ENCODE data around the gene RBM18.

Gene RBM18

DNA sequence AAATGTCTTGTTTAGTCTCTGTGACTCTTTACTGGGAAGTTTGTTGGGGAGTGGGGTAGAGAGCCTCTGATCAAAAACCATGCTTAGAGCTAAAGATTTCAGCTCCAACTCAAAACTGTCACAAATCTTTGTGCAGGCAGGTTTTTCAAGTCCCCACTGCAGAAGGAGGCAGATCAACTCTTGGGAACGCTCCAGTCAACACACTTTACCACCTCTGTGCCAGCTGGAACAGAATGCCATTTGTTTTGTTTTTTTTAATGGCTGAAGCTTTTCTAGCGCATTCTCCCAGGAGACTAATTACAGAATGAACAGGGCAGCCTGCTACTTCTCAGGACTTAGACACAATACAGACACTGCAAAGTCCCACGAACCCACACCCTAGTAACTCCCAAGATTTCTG is 18.0 kb downstream of the RBM18 start:
- TF ChIP-seq, protein P1, sequence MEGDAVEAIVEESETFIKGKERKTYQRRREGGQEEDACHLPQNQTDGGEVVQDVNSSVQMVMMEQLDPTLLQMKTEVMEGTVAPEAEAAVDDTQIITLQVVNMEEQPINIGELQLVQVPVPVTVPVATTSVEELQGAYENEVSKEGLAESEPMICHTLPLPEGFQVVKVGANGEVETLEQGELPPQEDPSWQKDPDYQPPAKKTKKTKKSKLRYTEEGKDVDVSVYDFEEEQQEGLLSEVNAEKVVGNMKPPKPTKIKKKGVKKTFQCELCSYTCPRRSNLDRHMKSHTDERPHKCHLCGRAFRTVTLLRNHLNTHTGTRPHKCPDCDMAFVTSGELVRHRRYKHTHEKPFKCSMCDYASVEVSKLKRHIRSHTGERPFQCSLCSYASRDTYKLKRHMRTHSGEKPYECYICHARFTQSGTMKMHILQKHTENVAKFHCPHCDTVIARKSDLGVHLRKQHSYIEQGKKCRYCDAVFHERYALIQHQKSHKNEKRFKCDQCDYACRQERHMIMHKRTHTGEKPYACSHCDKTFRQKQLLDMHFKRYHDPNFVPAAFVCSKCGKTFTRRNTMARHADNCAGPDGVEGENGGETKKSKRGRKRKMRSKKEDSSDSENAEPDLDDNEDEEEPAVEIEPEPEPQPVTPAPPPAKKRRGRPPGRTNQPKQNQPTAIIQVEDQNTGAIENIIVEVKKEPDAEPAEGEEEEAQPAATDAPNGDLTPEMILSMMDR (IDR thresholded peaks at IDR 0.05; ENCODE audit: low read length, missing control alignments) = no peak
- DNase-seq (ENCODE audit: low read depth) = no peak
- H3K4me3 ChIP-seq (replicated peaks; ENCODE audit: low read depth, low read length) = no peak overlapping the region

DNA sequence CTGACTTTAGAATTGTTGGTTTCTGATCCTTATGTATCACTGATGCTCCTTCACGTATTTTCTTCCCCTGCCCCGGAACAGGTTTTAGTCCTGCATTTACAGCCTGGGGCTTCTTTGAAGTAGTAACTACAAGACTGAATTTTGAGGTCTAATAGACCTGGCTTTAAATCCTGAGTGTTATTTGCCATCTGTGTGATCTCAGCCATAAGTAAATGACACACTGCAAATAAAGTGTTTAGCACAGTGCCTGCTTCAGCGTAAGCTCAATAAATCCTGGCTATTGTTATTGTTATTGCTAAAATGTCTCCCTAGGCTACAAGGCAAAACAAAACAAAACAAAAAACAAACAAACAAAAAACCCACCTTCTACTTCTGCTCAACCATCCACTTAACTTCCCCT is 20.3 kb downstream of the RBM18 start:
- TF ChIP-seq, protein P1 (IDR thresholded peaks at IDR 0.05; ENCODE audit: low read length, missing control alignments) = no peak
- no peak overlapping the region for H3K4me3 ChIP-seq (replicated peaks; ENCODE audit: low read depth, low read length)
- no peak for DNase-seq (ENCODE audit: low read depth)

DNA sequence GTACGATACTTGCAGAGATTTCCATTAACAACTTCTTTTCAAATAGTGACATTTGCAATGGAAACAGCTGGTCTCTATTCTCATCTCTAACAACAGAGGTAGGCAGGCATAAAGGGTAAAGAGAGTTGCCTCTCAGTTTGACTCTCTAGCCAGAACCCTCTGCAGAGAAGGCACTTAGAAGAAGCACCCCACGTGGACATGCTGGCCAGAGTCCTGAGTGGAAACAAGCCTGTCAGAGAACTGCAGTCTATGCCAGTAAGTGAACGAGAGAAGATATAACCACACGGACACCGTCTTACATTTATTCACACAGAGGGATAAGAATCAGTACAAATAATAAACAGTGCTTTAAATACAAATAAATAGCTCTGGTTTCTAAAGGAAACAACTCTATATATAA is 24.9 kb downstream of the RBM18 start:
- H3K4me3 ChIP-seq (replicated peaks; ENCODE audit: low read depth, low read length) = no peak overlapping the region
- TF ChIP-seq, protein P1 (IDR thresholded peaks at IDR 0.05; ENCODE audit: low read length, missing control alignments) = no peak

DNA sequence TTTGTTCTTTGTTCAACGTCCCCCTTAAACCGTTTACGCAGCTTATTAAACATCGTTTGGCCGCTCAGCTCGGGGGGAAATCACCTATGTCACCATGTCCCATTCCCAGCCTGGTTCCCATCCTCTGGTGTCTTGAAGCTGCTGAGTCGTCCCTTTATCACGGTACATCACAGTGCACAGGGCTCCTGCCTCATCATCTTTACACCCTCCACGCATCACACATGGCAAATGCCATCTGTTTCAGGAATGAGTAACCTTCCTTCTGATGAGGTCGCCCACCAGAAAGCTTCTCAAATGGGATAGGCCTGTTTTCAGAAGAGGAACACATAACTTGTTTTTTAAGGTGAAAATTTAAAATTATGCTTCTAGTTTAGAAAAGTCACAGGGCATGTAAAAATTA is 28.0 kb downstream of the RBM18 start:
- TF ChIP-seq, protein P1 (IDR thresholded peaks at IDR 0.05; ENCODE audit: low read length, missing control alignments) = no peak
- no peak for DNase-seq (ENCODE audit: low read depth)
- no peak overlapping the region for H3K4me3 ChIP-seq (replicated peaks; ENCODE audit: low read depth, low read length)

More for the DNA sequence above, 24.9 kb downstream of the RBM18 start:
- DNase-seq (ENCODE audit: low read depth) = no peak

DNA sequence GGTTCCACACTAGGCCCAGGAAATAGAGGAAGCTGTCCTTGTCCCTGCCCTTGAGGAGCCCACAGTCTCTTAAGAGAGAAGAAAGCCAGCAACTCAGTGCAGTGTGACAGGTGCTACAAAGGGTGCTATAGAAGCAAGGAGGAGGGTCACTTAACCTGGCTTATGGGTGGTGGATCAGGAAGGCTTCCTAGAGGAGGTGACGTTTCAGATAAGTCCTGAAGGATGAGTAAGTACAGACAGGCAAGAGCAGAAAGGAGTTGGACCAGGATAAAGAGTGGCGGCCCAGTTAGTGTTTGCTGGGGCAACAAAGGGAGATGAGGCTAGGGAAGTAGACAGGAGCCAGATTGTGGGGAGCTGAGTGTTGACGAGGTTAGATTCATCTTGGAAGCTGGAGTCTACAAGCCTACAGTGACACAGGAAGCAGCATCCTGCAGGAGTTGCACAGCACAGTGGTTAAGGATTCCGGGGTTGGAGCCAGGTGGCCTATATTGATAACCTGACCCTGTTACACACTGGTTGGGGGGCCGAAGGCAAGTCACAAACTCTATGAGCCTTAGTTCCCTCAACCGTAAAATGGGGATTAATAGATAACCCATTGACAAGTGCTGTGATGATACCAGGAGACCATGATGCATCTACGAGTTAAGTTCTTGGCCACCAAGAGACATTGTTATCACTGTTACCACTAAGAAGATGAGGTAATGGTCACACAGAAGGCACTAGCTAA is 30.5 kb downstream of the RBM18 start:
- DNase-seq (ENCODE audit: low read depth) = no peak
- TF ChIP-seq, protein P1 (IDR thresholded peaks at IDR 0.05; ENCODE audit: low read length, missing control alignments) = no peak
- H3K4me3 ChIP-seq (replicated peaks; ENCODE audit: low read depth, low read length) = no peak overlapping the region

DNA sequence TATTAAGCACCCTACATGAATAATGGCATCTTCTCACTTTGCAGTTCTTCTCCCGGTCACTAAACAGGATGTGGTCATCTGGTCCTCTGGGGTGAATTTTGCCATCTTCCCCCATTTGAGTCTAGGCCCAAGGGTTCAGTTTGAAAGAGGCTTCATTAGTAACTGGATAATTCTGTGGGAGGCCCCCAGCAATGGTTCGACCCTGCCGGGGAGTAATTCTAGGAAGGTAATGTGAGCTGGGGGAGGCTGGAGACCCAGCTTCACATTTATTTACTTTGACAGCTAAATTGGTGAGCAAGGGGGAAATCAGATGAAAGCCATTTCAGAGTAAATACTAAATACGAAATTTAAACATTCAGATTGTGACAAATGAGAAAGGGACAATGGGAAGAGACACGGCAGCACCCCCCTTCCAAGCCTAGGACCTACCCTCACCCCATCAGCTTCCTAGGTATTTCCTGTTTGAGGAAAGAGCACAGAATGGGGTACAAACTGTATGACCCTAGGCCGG is 31.8 kb downstream of the RBM18 start:
- no peak for DNase-seq (ENCODE audit: low read depth)
- TF ChIP-seq, protein P1 (IDR thresholded peaks at IDR 0.05; ENCODE audit: low read length, missing control alignments) = no peak
- H3K4me3 ChIP-seq (replicated peaks; ENCODE audit: low read depth, low read length) = no peak overlapping the region

DNA sequence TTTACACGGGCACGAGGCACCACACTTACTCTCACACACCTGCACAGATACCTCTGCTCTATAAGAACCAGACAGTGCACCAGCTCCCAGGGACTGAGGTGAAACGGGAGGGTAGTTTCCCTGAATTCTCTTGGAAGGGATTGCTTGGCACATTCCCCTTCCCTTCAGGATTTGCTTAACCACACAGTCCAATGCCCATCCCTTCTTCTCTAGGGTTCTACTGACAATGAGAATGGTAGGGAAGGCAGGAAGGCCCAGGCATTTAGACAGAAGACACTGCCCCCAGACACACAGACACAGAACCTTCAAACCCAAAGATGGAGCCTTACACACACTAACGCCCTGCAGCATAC is 35.2 kb downstream of the RBM18 start:
- DNase-seq (ENCODE audit: low read depth) = no peak
- H3K4me3 ChIP-seq (replicated peaks; ENCODE audit: low read depth, low read length) = no peak overlapping the region
- TF ChIP-seq, protein P1 (IDR thresholded peaks at IDR 0.05; ENCODE audit: low read length, missing control alignments) = no peak
